A673 (cell line): ENCODE results near the gene DSC1. TPM values are rescaled to one million over a fixed set of nuclear protein-coding genes. Genes with fewer than 3 reads are reported as not detected.

ENCODE experiments used
- BruUV-seq: library from RNA; stranded (reverse); fragments of 400-500 nt; replicated peaks from 2 replicates; lab custom pipeline; 2021; lab: Mats Ljungman, UMichigan
- CTCF ChIA-PET: fragments of 300-600 bp; sonication (Branson Sonifier 250); formaldehyde crosslinking; loops from one replicate; lab custom pipeline; 2022; ENCODE audit warnings: antibody characterized with exemption; lab: Charles Lee
- POLR2A ChIA-PET: fragments of 300-600 bp; sonication (Branson Sonifier 250); formaldehyde crosslinking; loops from one replicate; lab custom pipeline; 2022; ENCODE audit warnings: antibody characterized with exemption; ENCODE audit not compliant: low non-redundant PET; lab: Charles Lee
- DNase-seq: peaks from one replicate; pipeline ENCODE4 v3.0.0-alpha.2; 2015; ENCODE audit warnings: low spot score
- H3K27ac ChIP-seq: fragments of 200-600 bp; sonication (generic); 2 replicates; pipeline ENCODE4 v1.5.1; 2016; ENCODE audit warnings: mixed run types, low read depth, mild to moderate bottlenecking, mixed read lengths, antibody characterized with exemption, low read length; ENCODE audit not compliant: poor library complexity, severe bottlenecking
- H3K27me3 ChIP-seq: fragments of 200-600 bp; sonication (generic); replicated peaks from 2 replicates; pipeline ENCODE4 v1.6.1; 2017; ENCODE audit warnings: mixed run types, low read depth, mild to moderate bottlenecking, mixed read lengths, antibody characterized with exemption, low read length; ENCODE audit not compliant: insufficient read depth, poor library complexity
- H3K36me3 ChIP-seq: fragments of 200-600 bp; sonication (generic); 2 replicates; pipeline ENCODE4 v1.6.1; 2016; ENCODE audit warnings: mixed run types, mild to moderate bottlenecking, mixed read lengths, antibody characterized with exemption, low read length; ENCODE audit not compliant: insufficient read depth, poor library complexity, severe bottlenecking
- H3K4me1 ChIP-seq: fragments of 200-600 bp; sonication (generic); 2 replicates; pipeline ENCODE4 v1.6.1; 2017; ENCODE audit warnings: mixed run types, mild to moderate bottlenecking, mixed read lengths, antibody characterized with exemption, low read length; ENCODE audit not compliant: insufficient read depth, poor library complexity, severe bottlenecking
- H3K4me3 ChIP-seq: fragments of 200-600 bp; sonication (generic); 2 replicates; pipeline ENCODE4 v1.5.1; 2016; ENCODE audit warnings: low read depth, mixed run types, mild to moderate bottlenecking, mixed read lengths, low read length; ENCODE audit not compliant: poor library complexity, severe bottlenecking
- H3K9me3 ChIP-seq: fragments of 200-600 bp; sonication (generic); 2 replicates; pipeline ENCODE4 v1.6.1; 2016; ENCODE audit warnings: mixed run types, low read depth, mild to moderate bottlenecking, mixed read lengths, antibody characterized with exemption, low read length; ENCODE audit not compliant: poor library complexity, severe bottlenecking
- CTCF ChIP-seq: fragments of 300-800, 200-600 bp; sonication (generic); conservative IDR thresholded peaks from 2 replicates; pipeline ENCODE4 v1.5.1; 2017; ENCODE audit warnings: low read depth, mild to moderate bottlenecking, antibody characterized with exemption, low read length, moderate library complexity, mixed read lengths
- EZH2 ChIP-seq: fragments of 200-600 bp; sonication (generic); IDR thresholded peaks from 2 replicates; pipeline ENCODE4 v1.6.1; 2017; ENCODE audit warnings: borderline replicate concordance, low read depth, mild to moderate bottlenecking, mixed read lengths, antibody characterized with exemption, low read length; ENCODE audit not compliant: poor library complexity, severe bottlenecking
- intact Hi-C: fragments of 100-400 bp; cut with micrococcal nuclease; formaldehyde crosslinking; loops from one replicate; pipeline ENCODE4 v1.10.0; 2022; ENCODE audit not compliant: unreplicated experiment
- total RNA-seq: library from RNA; stranded (reverse); gene quantifications from 2 replicates; pipeline ENCODE4 v1.2.3, GENCODE V29; 2021

The DSC1 gene
- total RNA-seq, 1 experiment from 2014 or later: not detected

- BruUV-seq: no TSS peak
- H3K9me3 ChIP-seq: no peaks in the 10 kb centered on the region
- ChIA-PET CTCF (no interaction called here), POLR2A (no interaction called here)
- no peak for TF ChIP-seq EZH2
- TF ChIP-seq CTCF: no peak
- intact Hi-C loops: no loop called here
- no peak for DNase-seq
- no peaks in the 10 kb centered on the region for H3K36me3 ChIP-seq
- peaks cover 8% of the 10 kb centered on the region for H3K27me3 ChIP-seq
- no peak overlapping the region for H3K4me3 ChIP-seq
- H3K4me1 ChIP-seq: no peaks in the 10 kb centered on the region
- H3K27ac ChIP-seq: no peak overlapping the region
These were observed 5.6 kb downstream of the DSC1 start for GRCh38 chr18:31156821-31157763.

GRCh38 chr18:31155498-31155897, 7.2 kb downstream of the DSC1 start:
- Histone ChIP-seq H3K27me3 (peaks cover 8% of the 10 kb centered on the region), H3K27ac (no peak overlapping the region), H3K4me1 (no peaks in the 10 kb centered on the region), H3K9me3 (no peaks in the 10 kb centered on the region), H3K4me3 (no peak overlapping the region), H3K36me3 (no peaks in the 10 kb centered on the region)
- no peak for TF ChIP-seq CTCF
- TF ChIP-seq EZH2: no peak
- ChIA-PET POLR2A (no interaction called here), CTCF (no interaction called here)
- BruUV-seq: no TSS peak
- DNase-seq: no peak
- intact Hi-C loops: no loop called here

GRCh38 chr18:31154181-31154580, 8.5 kb downstream of the DSC1 start:
- H3K9me3 ChIP-seq: no peaks in the 10 kb centered on the region
- intact Hi-C loops: no loop called here
- POLR2A ChIA-PET: no interaction called here
- CTCF ChIA-PET: no interaction called here
- H3K27me3 ChIP-seq: peaks cover 8% of the 10 kb centered on the region
- no peaks in the 10 kb centered on the region for H3K36me3 ChIP-seq
- no peaks in the 10 kb centered on the region for H3K4me1 ChIP-seq
- no peak overlapping the region for H3K27ac ChIP-seq
- BruUV-seq: no TSS peak
- H3K4me3 ChIP-seq: no peak overlapping the region
- TF ChIP-seq EZH2 (no peak), CTCF (no peak)
- DNase-seq: no peak
